Spleen (tissue), 11 donors: ENCODE results near the gene BARHL1. TPM values are rescaled to one million over a fixed set of nuclear protein-coding genes. Genes with fewer than 3 reads are reported as not detected.
A peak's percentile ranks its signal among the peaks of the same experiment; 100 is the strongest.

Experiments used
- DNase-seq: peaks from one replicate; pipeline ENCODE4 v3.0.0-alpha.2; 2020
- H3K27ac ChIP-seq, 8 donors: fragments of 200-600 bp; sonication (generic) in 7 of 8; 1 replicate in 4 of 8; 2 replicates in 4 of 8; pipeline versions ENCODE4 v1.5.0 to v1.8.0; 2016 to 2021; ENCODE audit warnings: inconsistent platforms in 4 of 8, mild to moderate bottlenecking in 4 of 8, moderate library complexity in 1 of 8
- H3K27me3 ChIP-seq, 7 donors: fragments of 200-600 bp; sonication (generic) in 6 of 7; replicated peaks in 1 of 7; 1 replicate in 4 of 7; 2 replicates in 3 of 7; pipeline versions ENCODE4 v1.5.0 to v1.8.0; 2016 to 2021; ENCODE audit warnings: inconsistent platforms in 3 of 7, mild to moderate bottlenecking in 1 of 7
- H3K36me3 ChIP-seq, 6 donors: fragments of 200-600 bp; sonication (generic) in 5 of 6; 1 replicate in 4 of 6; 2 replicates in 2 of 6; pipeline versions ENCODE4 v1.5.0 to v1.8.0; 2016 to 2021; ENCODE audit warnings: inconsistent platforms in 2 of 6
- H3K4me1 ChIP-seq, 6 donors: fragments of 200-600 bp; sonication (generic) in 5 of 6; 1 replicate in 3 of 6; 2 replicates in 3 of 6; pipeline versions ENCODE4 v1.5.0 to v1.8.0; 2016 to 2021; ENCODE audit warnings: inconsistent platforms in 3 of 6
- H3K4me3 ChIP-seq, 8 donors: fragments of 200-600 bp; sonication (generic) in 7 of 8; 1 replicate in 4 of 8; 2 replicates in 4 of 8; pipeline versions ENCODE4 v1.5.0 to v1.8.0; 2016 to 2021; ENCODE audit warnings: inconsistent platforms in 4 of 8, mild to moderate bottlenecking in 4 of 8, moderate library complexity in 2 of 8
- H3K9me3 ChIP-seq, 8 donors: fragments of 200-600 bp; sonication (generic) in 7 of 8; 1 replicate in 4 of 8; 2 replicates in 4 of 8; pipeline versions ENCODE4 v1.5.0 to v1.8.0; 2016 to 2021; ENCODE audit warnings: inconsistent platforms in 4 of 8
- CTCF ChIP-seq, 11 experiments: fragments of 200-600 bp in 7 of 11; fragments of 450-650 bp in 4 of 11; sonication (generic) in 4 of 11; IDR thresholded peaks in 8 of 11; conservative IDR thresholded peaks in 3 of 11; 1 replicate in 7 of 11; 2 replicates in 4 of 11; pipeline versions ENCODE4 v1.4.0 to v1.8.0; 2016 to 2021; ENCODE audit warnings: antibody characterized with exemption in 11 of 11, inconsistent platforms in 4 of 11, mild to moderate bottlenecking in 1 of 11
- POLR2A ChIP-seq, 3 donors: fragments of 450-650 bp; IDR thresholded peaks; one replicate each; pipeline ENCODE4 v1.5.1; 2017; ENCODE audit warnings: antibody characterized with exemption in 3 of 3, mild to moderate bottlenecking in 1 of 3
- POLR2AphosphoS5 ChIP-seq, 3 donors: sonication (generic); formaldehyde crosslinking; IDR thresholded peaks; one replicate each; pipeline ENCODE4 v1.5.1; 2017; ENCODE audit warnings: antibody characterized with exemption in 3 of 3
- WGBS, 5 donors: extraction: QIAGEN DNeasy Blood & Tissue Kit in 3 of 5; methylation state at CpG; one replicate each; pipeline versions ENCODE4 v1.1.5 to v1.1.7; 2013 to 2018; 5-methylcytosine and 5-hydroxymethylcytosine counted together
- intact Hi-C: fragments of 100-400 bp; cut with DNase I; formaldehyde crosslinking; loops from one replicate; pipeline ENCODE4 v1.15.0; 2023; ENCODE audit warnings: low total_unique reads
- polyA plus RNA-seq, 3 donors: library from polyadenylated mRNA; stranded (reverse); fragments of 200-250 nt; gene quantifications; one replicate each; pipeline ENCODE4 v1.2.1, GENCODE V29; 2013
- total RNA-seq, 7 donors: library from RNA; depleted of rRNA in 3 of 7; stranded (reverse); fragments of >200 nt in 3 of 7; fragmentation: NEBNext Ultra II Directional in 4 of 7; extraction: Animal tissue kit (Norgen Biotek cat#: 25700) in 4 of 7; gene quantifications; one replicate each; pipeline versions ENCODE4 v1.1.0 to v1.2.1, GENCODE V29; 2016 to 2021
- donor health status: healthy with polysubstance abuse.
- donor health status: DM: no; HTN: no; CAD: no; lungs with moderate emphysema.
- donor health status: DM: no; HTN: no; CAD: no.
- donor health status: Bipolar disorder and iron deficiency.
- donor health status: healthy.
- donor health status: DM: no; HTN: no; CAD: no.
- donor health status: DM: yes; HTN: yes; CAD: no.

BARHL1 gene
- total and polyA plus RNA-seq, 10 donors: not detected

GRCh38 chr9:132586830-132587591, 4.6 kb downstream of the BARHL1 start:
- Histone ChIP-seq H3K4me1 (peaks cover 3 to 60% (median 28%) of the 10 kb centered on the region in 6 donors), H3K27me3 (peaks cover 22 to 100% (median 99%) of the 10 kb centered on the region in 7 donors), H3K4me3 (peak overlapping the region in 1 of 8 donors; percentile 3), H3K9me3 (no peaks in the 10 kb centered on the region), H3K27ac (no peak overlapping the region), H3K36me3 (no peaks in the 10 kb centered on the region)
- intact Hi-C loops: no loop called here
- TF ChIP-seq CTCF (IDR thresholded peaks at IDR 0.05 in 8 of 11, conservative IDR thresholded peaks at IDR 0.05 in 3 of 11): no peak
- no peak for TF ChIP-seq POLR2AphosphoS5 (IDR thresholded peaks at IDR 0.05)
- no peak for DNase-seq
- 3 to 12% (median 6%) methylated on average over 17 to 74 of the region's 74 CpGs for WGBS, 5 donors

GRCh38 chr9:132587592-132587955, 5.2 kb downstream of the BARHL1 start:
- no peak overlapping the region for H3K27ac ChIP-seq
- TF ChIP-seq CTCF (IDR thresholded peaks at IDR 0.05 in 8 of 11, conservative IDR thresholded peaks at IDR 0.05 in 3 of 11): no peak
- no peak for TF ChIP-seq POLR2AphosphoS5 (IDR thresholded peaks at IDR 0.05)
- TF ChIP-seq POLR2A (IDR thresholded peaks at IDR 0.05): no peak
- H3K27me3 ChIP-seq: peaks cover 22 to 100% (median 98%) of the 10 kb centered on the region in 7 donors
- no peak for DNase-seq
- H3K4me3 ChIP-seq: no peak overlapping the region
- no peaks in the 10 kb centered on the region for H3K36me3 ChIP-seq
- no peaks in the 10 kb centered on the region for H3K9me3 ChIP-seq
- WGBS, 5 donors: 14 to 42% (median 19%) methylated on average over 3 to 6 of the region's 6 CpGs
- intact Hi-C loops: no loop called here
- peaks cover 0 to 55% (median 25%) of the 10 kb centered on the region in 6 donors for H3K4me1 ChIP-seq

- Histone ChIP-seq H3K27ac (no peak overlapping the region), H3K9me3 (no peaks in the 10 kb centered on the region), H3K4me3 (no peak overlapping the region), H3K4me1 (peaks cover 0 to 54% (median 25%) of the 10 kb centered on the region in 6 donors), H3K27me3 (peaks cover 18 to 96% (median 95%) of the 10 kb centered on the region in 7 donors), H3K36me3 (peaks cover 0 to 4% (median 0%) of the 10 kb centered on the region in 6 donors)
- intact Hi-C loops: no loop called here
- 26 to 37% (median 34%) methylated on average over 12 of the region's 12 CpGs for WGBS, 5 donors
- TF ChIP-seq POLR2A (IDR thresholded peaks at IDR 0.05) (no peak), POLR2AphosphoS5 (IDR thresholded peaks at IDR 0.05) (no peak), CTCF (IDR thresholded peaks at IDR 0.05 in 8 of 11, conservative IDR thresholded peaks at IDR 0.05 in 3 of 11) (no peak)
- DNase-seq: no peak
Observed at GRCh38 chr9:132588098-132588497, 5.7 kb downstream of the BARHL1 start.

GRCh38 chr9:132588501-132589147, 6.2 kb downstream of the BARHL1 start:
- TF ChIP-seq CTCF (IDR thresholded peaks at IDR 0.05 in 8 of 11, conservative IDR thresholded peaks at IDR 0.05 in 3 of 11) (no peak), POLR2A (IDR thresholded peaks at IDR 0.05) (no peak), POLR2AphosphoS5 (IDR thresholded peaks at IDR 0.05) (no peak)
- H3K27me3 ChIP-seq: peaks cover 13 to 95% (median 90%) of the 10 kb centered on the region in 7 donors
- no peak overlapping the region for H3K4me3 ChIP-seq
- peaks cover 0 to 9% (median 1%) of the 10 kb centered on the region in 6 donors for H3K36me3 ChIP-seq
- H3K9me3 ChIP-seq: no peaks in the 10 kb centered on the region
- DNase-seq: no peak
- H3K27ac ChIP-seq: no peak overlapping the region
- intact Hi-C loops: no loop called here
- peaks cover 0 to 54% (median 25%) of the 10 kb centered on the region in 6 donors for H3K4me1 ChIP-seq
- 7 to 18% (median 12%) methylated on average over 22 to 28 of the region's 28 CpGs for WGBS, 5 donors
